ENCODE measurements around the gene ACAP3. TPM values are rescaled to one million over a fixed set of nuclear protein-coding genes. Genes with fewer than 3 reads are reported as not detected.
A peak's percentile ranks its signal among the peaks of the same experiment; 100 is the strongest.

Gene ACAP3
- total and polyA plus RNA-seq, 10 donors = 12.6 to 89.7 (median 41.5) TPM

DNA sequence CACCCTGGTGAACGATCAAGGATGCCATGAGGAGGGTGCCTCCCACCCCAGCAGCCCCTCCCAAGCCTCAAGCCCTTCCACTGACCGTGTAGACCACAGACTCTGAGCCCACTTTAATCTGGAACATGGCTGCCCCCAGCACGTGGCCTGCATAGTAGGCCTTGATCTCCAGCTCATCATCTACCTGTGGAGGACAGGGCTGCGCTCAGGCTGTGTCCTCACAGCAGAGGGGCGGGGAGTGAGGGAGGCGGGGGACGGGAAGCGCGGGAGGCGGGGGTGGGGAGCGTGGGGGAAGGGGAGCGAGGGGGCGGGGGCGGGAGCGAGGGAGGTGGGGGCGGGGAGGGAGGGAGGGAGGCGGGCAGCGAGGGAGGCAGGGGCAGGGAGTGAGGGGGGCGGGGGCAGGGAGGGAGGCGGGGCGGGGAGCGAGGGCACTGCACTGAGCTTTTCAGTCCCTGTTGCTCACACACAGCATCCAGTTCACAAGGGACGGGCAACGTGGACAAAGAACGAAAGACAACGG, 7.8 kb upstream of the ACAP3 start:
- no peak for TF ChIP-seq POLR2AphosphoS5 (IDR thresholded peaks at IDR 0.05)
- TF ChIP-seq, protein P1, sequence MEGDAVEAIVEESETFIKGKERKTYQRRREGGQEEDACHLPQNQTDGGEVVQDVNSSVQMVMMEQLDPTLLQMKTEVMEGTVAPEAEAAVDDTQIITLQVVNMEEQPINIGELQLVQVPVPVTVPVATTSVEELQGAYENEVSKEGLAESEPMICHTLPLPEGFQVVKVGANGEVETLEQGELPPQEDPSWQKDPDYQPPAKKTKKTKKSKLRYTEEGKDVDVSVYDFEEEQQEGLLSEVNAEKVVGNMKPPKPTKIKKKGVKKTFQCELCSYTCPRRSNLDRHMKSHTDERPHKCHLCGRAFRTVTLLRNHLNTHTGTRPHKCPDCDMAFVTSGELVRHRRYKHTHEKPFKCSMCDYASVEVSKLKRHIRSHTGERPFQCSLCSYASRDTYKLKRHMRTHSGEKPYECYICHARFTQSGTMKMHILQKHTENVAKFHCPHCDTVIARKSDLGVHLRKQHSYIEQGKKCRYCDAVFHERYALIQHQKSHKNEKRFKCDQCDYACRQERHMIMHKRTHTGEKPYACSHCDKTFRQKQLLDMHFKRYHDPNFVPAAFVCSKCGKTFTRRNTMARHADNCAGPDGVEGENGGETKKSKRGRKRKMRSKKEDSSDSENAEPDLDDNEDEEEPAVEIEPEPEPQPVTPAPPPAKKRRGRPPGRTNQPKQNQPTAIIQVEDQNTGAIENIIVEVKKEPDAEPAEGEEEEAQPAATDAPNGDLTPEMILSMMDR (IDR thresholded peaks at IDR 0.05 in 8 of 11, conservative IDR thresholded peaks at IDR 0.05 in 3 of 11) = no peak
- 70 to 86% (median 82%) methylated on average over 15 to 26 of the region's 26 CpGs for WGBS, 5 donors

DNA sequence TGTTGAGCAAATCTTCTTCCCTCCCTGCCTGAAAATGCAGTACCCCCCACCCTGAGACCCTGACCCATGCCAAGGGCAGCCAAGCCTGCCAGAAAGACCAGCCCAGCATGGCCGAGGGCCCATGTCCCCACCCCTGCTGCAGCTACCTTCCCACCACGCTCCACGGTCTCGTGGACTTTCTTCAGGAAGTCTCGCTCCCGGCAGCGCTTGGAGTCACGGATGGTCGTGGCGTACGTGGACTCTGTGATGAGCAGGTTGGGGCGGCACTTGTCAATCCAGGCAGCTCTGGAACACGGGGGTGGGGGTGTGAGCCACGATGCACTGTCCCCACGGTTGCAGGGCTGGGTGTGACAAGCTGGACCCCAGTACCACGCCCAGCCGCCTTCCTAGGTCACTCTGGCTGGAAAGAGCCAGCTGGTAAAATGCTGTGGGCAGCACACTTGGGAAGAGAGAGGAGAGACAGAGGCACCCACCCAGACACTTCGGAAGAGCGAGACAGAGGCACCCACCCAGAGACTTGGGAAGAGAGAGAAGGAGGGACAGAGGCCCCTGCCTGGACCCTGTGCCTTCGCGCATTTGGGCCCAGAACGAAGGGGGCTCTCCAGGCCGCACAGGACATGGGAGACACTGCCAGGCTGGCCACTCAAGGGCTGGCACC, 7.1 kb upstream of the ACAP3 start:
- H3K4me1 ChIP-seq = peaks cover 2 to 29% (median 6%) of the 10 kb centered on the region in 6 donors
- no peak overlapping the region for H3K27ac ChIP-seq
- no peaks in the 10 kb centered on the region for H3K27me3 ChIP-seq (replicated peaks in 1 of 7)
- no peak for DNase-seq
- H3K4me3 ChIP-seq = no peak overlapping the region
- 92 to 96% (median 93%) methylated on average over 13 to 23 of the region's 23 CpGs for WGBS, 5 donors
- H3K36me3 ChIP-seq = peaks cover 0 to 97% (median 74%) of the 10 kb centered on the region in 6 donors
- intact Hi-C loops (cut with DNase I; ENCODE audit: low total_unique reads) = no loop called here
- H3K9me3 ChIP-seq = no peaks in the 10 kb centered on the region
- peak in 1 of 3 donors; percentile 52 for TF ChIP-seq POLR2AphosphoS5 (IDR thresholded peaks at IDR 0.05)
- TF ChIP-seq, protein P1 (IDR thresholded peaks at IDR 0.05 in 8 of 11, conservative IDR thresholded peaks at IDR 0.05 in 3 of 11) = no peak
- no peak for TF ChIP-seq POLR2A (IDR thresholded peaks at IDR 0.05)

More for the DNA sequence above, 7.8 kb upstream of the ACAP3 start:
- H3K4me3 ChIP-seq = no peak overlapping the region
- peaks cover 0 to 97% (median 79%) of the 10 kb centered on the region in 6 donors for H3K36me3 ChIP-seq
- H3K4me1 ChIP-seq = peaks cover 0 to 29% (median 2%) of the 10 kb centered on the region in 6 donors
- no peak for DNase-seq
- H3K27me3 ChIP-seq (replicated peaks in 1 of 7) = no peaks in the 10 kb centered on the region
- peak overlapping the region in 1 of 8 donors; percentile 21 for H3K27ac ChIP-seq
- no peaks in the 10 kb centered on the region for H3K9me3 ChIP-seq
- intact Hi-C loops (cut with DNase I; ENCODE audit: low total_unique reads) = no loop called here

DNA sequence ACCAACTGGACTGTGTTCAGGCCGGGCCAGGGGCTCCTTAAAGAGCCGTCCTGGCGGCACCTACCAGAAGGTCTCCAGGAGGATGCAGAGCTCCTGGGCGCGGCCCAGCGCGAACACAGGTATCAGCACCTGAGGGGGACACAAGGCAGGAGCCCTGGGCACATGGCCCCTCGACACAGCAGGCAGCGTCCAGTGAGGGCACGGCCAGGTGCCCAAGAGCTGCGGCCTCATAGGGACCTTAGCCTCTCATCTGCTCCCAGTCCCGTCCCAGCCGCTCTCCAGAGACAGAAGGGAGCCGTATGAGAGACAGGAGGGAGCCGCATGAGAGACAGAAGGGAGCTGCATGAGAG, 6.5 kb upstream of the ACAP3 start:
- TF ChIP-seq POLR2AphosphoS5 (IDR thresholded peaks at IDR 0.05) (peak in 1 of 3 donors; percentile 14), POLR2A (IDR thresholded peaks at IDR 0.05) (no peak)
- H3K27ac ChIP-seq = no peak overlapping the region
- 92 to 96% (median 95%) methylated on average over 8 to 15 of the region's 15 CpGs for WGBS, 5 donors
- no peak overlapping the region for H3K4me3 ChIP-seq
- no peaks in the 10 kb centered on the region for H3K9me3 ChIP-seq
- H3K36me3 ChIP-seq = peaks cover 0 to 94% (median 68%) of the 10 kb centered on the region in 6 donors
- intact Hi-C loops (cut with DNase I; ENCODE audit: low total_unique reads) = no loop called here
- peaks cover 8 to 34% (median 12%) of the 10 kb centered on the region in 6 donors for H3K4me1 ChIP-seq
- H3K27me3 ChIP-seq (replicated peaks in 1 of 7) = no peaks in the 10 kb centered on the region
- DNase-seq = no peak

DNA sequence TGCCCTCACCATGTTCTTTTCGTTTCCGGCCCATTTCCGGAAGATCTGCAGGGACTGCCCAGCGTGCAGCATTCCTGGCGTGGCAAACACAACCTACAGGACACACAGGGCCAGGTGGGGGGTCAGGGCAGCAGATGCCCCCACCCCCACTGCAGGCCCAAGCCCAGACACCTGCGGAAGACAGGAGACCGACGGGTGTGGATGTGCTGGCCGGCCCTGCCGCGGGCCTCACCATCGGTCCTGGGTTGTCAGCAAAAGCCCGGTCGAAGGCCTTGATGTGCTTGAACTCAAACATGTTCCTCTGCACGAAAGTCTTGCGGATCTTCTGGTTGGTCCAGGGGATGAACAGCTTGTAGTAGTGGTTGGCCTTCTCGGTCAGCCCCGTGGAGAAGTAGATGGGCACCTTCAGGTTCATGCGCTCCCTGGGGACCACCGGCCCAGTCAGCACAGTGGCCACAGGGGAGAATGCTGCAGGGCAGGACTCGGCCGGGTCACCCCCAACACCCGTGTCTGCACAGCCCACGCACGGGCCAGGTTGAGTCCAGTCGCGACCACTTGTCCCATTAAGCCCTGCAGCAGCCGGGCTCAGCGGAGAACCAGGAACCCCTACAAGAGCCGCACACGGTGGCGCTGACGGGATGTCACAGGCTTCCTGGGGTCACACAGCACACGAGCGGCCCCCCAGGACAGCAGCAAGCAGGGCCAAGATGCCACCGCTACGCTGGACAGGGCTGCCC, 5.9 kb upstream of the ACAP3 start:
- no peak for DNase-seq
- TF ChIP-seq POLR2AphosphoS5 (IDR thresholded peaks at IDR 0.05) = peak in 1 of 3 donors; percentile 37
- TF ChIP-seq, protein P1 (IDR thresholded peaks at IDR 0.05 in 8 of 11, conservative IDR thresholded peaks at IDR 0.05 in 3 of 11) = no peak
- TF ChIP-seq POLR2A (IDR thresholded peaks at IDR 0.05) = no peak
- Histone ChIP-seq H3K9me3 (no peaks in the 10 kb centered on the region), H3K4me1 (peaks cover 10 to 37% (median 17%) of the 10 kb centered on the region in 6 donors), H3K27ac (no peak overlapping the region), H3K27me3 (replicated peaks in 1 of 7) (no peaks in the 10 kb centered on the region), H3K36me3 (peaks cover 0 to 88% (median 63%) of the 10 kb centered on the region in 6 donors), H3K4me3 (no peak overlapping the region)
- intact Hi-C loops (cut with DNase I; ENCODE audit: low total_unique reads) = no loop called here
- WGBS, 5 donors = 90 to 98% (median 92%) methylated on average over 8 to 37 of the region's 37 CpGs
